ENCODE data around the gene EFCAB8.
A peak's percentile ranks its signal among the peaks of the same experiment; 100 is the strongest.

The EFCAB8 gene

DNA sequence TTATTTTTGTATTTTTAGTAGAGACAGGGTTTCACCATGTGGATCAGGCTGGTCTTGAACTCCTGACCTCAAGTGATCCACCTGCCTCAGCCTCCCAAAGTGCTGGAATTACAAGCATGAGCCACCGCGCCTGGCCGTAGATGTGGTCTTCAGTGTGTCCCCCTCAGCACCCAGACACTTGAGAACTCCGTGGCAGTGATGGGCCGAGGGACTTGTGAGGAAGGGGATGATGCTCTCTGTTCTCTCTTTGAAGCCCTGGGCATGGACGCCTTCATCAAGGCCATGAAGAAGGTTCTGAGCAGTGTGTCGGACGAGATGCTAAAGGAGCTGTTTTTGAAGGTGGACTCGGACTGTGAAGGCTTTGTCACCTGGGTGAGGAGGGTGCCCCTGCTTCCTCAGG is 16.9 kb downstream of the EFCAB8 start:
- no peak overlapping the region for H3K4me3 ChIP-seq (ENCODE audit: low read depth, low read length)
- TF ChIP-seq, protein P1, sequence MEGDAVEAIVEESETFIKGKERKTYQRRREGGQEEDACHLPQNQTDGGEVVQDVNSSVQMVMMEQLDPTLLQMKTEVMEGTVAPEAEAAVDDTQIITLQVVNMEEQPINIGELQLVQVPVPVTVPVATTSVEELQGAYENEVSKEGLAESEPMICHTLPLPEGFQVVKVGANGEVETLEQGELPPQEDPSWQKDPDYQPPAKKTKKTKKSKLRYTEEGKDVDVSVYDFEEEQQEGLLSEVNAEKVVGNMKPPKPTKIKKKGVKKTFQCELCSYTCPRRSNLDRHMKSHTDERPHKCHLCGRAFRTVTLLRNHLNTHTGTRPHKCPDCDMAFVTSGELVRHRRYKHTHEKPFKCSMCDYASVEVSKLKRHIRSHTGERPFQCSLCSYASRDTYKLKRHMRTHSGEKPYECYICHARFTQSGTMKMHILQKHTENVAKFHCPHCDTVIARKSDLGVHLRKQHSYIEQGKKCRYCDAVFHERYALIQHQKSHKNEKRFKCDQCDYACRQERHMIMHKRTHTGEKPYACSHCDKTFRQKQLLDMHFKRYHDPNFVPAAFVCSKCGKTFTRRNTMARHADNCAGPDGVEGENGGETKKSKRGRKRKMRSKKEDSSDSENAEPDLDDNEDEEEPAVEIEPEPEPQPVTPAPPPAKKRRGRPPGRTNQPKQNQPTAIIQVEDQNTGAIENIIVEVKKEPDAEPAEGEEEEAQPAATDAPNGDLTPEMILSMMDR (IDR thresholded peaks at IDR 0.05; ENCODE audit: insufficient read depth, low read length, missing control alignments) = no peak
- DNase-seq (ENCODE audit: low read depth, low spot score) = no peak
- ChIA-PET CTCF (interaction anchor here (0.7 to 1.2 kb wide), 3 partner anchors 27 to 202 kb away, joined by 3 to 4 read pairs (median 3); partner anchors contain the start of gene C20orf203), POLR2A (no interaction called here)

DNA sequence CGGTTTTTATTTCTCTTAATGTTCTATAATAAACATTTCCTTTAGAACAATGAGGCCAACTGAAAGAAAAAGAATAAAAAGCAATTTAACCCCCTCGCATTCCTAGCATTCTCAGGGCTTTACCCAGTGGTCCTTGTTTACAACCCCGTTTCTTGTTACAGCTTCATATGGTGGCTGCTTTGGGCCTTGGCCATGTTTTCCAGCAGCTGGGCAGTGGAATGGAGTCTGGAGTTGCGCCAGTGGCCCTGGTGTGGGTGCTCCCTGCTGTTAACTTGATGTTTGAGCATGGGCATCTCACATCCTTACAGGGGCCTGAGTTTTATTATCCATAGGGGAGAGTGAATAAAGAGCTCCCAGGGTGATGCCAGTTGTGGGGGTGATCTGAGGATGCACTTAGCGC is 18.8 kb downstream of the EFCAB8 start:
- TF ChIP-seq, protein P1 (IDR thresholded peaks at IDR 0.05; ENCODE audit: insufficient read depth, low read length, missing control alignments) = no peak
- no peak overlapping the region for H3K4me3 ChIP-seq (ENCODE audit: low read depth, low read length)
- ChIA-PET CTCF (no interaction called here), POLR2A (no interaction called here)
- DNase-seq (ENCODE audit: low read depth, low spot score) = peak; percentile 31

DNA sequence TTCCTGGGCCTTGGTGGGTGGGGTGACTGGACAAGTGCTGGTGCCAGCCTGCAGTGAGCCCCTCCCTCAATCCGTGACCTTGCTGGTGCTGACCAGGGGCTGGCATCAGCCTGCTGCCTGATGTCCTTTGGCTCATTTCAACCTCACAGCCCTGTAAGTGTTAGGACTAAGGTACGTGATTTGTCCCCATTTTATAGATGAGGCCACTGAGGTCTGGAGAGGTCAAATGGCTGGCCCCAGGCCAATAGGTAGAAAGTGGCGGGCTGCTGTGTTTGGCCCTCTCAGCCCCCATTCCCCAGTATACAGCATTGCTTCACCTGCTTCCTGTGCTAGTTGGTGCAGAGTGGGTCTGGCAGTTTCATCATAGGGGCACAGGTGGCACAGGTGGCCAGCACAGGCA is 20.1 kb downstream of the EFCAB8 start:
- CTCF ChIA-PET = no interaction called here
- TF ChIP-seq, protein P1 (IDR thresholded peaks at IDR 0.05; ENCODE audit: insufficient read depth, low read length, missing control alignments) = no peak
- H3K4me3 ChIP-seq (ENCODE audit: low read depth, low read length) = no peak overlapping the region
- DNase-seq (ENCODE audit: low read depth, low spot score) = no peak
- POLR2A ChIA-PET = no interaction called here

DNA sequence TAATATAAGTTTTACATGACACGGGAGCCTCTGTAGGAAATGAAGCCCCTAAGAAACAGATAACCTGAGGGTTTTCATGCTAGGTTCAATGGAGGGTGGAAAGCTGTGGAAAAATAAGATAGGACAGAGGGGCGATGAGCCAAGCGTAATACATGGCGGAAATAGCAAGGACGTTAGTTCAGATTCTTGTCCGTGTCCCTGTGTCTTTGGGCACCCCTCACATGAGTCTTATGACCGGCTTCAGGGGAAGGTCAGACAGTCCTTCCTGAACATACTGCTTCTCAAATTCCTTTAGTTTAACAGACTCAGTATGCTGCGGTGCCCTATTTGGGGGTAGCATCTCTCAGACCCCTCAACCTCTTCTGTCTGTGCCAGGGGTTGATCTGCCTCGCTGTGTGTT is 20.8 kb downstream of the EFCAB8 start:
- TF ChIP-seq, protein P1 (IDR thresholded peaks at IDR 0.05; ENCODE audit: insufficient read depth, low read length, missing control alignments) = no peak
- no peak for DNase-seq (ENCODE audit: low read depth, low spot score)
- POLR2A ChIA-PET = no interaction called here
- CTCF ChIA-PET = no interaction called here
- no peak overlapping the region for H3K4me3 ChIP-seq (ENCODE audit: low read depth, low read length)

DNA sequence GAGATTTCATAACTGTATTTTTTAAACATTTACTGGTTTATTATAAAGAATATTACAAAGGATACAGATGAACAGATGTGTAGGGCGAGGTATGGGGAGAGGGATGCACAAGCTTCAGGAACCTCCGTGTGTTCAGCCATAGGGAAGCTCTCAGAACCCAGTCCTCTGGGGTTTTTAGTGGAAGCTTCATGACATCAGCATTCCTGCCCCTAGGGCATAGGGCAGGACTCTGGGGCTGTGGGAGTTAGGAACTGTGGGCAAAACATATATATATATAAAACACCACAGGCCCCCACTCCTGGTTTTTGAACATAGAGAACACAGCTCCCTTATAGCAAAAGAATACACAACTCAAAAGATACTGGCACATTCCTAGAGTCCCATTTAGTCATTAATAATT is 21.9 kb downstream of the EFCAB8 start:
- no peak overlapping the region for H3K4me3 ChIP-seq (ENCODE audit: low read depth, low read length)
- CTCF ChIA-PET = interaction anchor here (1.2 to 2.0 kb wide), 2 partner anchors 20 to 91 kb away, joined by 3 to 6 read pairs; no protein-coding TSS in a partner anchor
- DNase-seq (ENCODE audit: low read depth, low spot score) = no peak
- TF ChIP-seq, protein P1 (IDR thresholded peaks at IDR 0.05; ENCODE audit: insufficient read depth, low read length, missing control alignments) = no peak
- POLR2A ChIA-PET = no interaction called here

DNA sequence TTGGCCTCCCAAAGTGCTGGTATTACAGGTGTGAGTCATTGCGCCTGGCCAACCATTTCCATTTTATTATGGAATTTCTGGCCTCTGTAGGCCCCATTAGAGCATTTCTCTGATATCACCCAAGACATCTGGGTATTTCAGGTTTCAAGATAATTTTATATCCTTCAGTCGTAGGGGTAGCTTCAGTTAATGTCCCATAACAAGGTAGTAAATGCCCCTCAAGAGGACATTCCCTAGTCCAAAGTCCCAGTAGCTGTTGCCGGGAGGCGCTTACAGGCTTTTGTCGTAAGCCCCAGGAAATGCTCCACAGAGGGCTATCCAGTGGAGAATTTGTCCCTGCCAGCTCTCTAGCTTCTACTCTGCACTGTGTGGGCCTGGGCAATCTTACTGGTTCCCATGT is 24.4 kb downstream of the EFCAB8 start:
- no peak overlapping the region for H3K4me3 ChIP-seq (ENCODE audit: low read depth, low read length)
- TF ChIP-seq, protein P1 (IDR thresholded peaks at IDR 0.05; ENCODE audit: insufficient read depth, low read length, missing control alignments) = no peak
- ChIA-PET CTCF (interaction anchor here (1.7 kb wide), 1 partner anchor 19 kb away, joined by 4 read pairs; no protein-coding TSS in a partner anchor), POLR2A (no interaction called here)
- no peak for DNase-seq (ENCODE audit: low read depth, low spot score)
